ENCODE data around the gene HIPK2.

Gene HIPK2

DNA sequence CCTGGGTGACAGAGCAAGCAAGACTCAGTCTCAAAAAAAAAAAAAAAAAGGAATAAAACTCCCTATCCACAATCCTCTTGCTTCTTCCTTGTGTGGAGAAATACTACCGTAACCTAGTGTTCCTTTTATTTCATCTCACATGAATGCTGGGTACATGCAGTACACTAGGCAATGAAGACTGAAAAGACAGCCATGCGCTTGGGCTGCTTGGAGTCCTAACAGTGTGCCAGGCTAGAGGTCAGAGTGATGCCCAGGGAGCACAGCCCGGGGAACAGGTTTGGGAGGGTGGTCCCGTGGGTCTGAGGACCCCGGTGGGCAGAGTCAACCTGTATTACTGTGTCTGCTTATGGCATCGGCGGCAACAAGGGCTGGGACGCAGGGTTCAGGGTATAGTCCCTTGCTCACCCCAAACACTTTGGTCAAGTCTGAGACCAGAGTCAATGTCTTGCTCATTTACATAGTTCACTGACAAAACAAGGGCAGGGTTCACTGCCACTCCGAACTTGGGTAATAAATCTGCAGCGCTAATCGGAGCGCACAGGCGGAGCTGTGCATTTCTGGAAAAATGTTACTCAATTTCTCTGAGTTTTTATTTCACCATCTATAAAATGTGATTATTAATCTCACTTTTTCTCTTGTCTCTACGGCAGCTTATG, 136.3 kb downstream of the HIPK2 start:
- FAIRE-seq (no peak), DNase-seq (ENCODE audit: insufficient read length, low spot score) (no peak)
- TF ChIP-seq, protein P1, sequence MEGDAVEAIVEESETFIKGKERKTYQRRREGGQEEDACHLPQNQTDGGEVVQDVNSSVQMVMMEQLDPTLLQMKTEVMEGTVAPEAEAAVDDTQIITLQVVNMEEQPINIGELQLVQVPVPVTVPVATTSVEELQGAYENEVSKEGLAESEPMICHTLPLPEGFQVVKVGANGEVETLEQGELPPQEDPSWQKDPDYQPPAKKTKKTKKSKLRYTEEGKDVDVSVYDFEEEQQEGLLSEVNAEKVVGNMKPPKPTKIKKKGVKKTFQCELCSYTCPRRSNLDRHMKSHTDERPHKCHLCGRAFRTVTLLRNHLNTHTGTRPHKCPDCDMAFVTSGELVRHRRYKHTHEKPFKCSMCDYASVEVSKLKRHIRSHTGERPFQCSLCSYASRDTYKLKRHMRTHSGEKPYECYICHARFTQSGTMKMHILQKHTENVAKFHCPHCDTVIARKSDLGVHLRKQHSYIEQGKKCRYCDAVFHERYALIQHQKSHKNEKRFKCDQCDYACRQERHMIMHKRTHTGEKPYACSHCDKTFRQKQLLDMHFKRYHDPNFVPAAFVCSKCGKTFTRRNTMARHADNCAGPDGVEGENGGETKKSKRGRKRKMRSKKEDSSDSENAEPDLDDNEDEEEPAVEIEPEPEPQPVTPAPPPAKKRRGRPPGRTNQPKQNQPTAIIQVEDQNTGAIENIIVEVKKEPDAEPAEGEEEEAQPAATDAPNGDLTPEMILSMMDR (IDR thresholded peaks at IDR 0.05; ENCODE audit: insufficient read depth, missing control alignments), result no peak

DNA sequence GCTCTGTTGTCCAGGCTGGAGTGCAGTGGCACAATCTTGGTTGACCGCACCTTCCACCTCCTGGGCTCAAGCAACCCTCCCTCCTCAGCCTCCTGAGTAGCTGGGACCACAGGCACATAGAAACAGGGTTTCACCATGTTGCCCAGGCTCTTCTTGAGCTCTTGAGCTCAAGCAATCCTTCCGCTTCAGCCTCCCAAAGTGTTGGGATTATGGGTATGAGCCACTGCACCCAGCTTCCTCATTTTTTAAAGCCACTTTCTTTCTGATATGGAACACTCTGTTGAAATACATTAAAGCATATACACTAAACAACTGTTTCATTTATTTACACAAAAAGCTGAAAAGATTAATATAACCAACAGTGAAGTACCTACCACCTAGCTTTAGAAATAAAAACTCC, 137.1 kb downstream of the HIPK2 start:
- no peak for FAIRE-seq

DNA sequence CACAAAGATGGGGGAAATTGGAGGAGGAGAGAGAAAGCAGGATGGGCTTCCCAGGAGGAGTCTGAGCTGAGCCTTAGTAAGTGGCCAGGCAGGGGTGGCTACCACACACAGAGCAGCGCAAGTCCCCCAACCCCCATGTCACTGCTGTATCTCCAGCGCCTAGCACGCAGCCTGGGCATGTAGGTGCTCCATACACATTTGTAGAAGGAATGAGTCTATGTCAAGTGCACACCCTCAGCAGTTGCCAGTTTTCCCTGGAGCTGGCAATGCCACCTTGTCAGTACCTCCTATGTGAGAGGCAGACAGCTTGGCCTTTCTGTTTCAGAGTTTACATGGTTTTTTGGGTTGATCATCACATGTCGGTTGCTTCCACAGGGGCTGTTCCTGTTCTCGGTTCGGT, 138.2 kb downstream of the HIPK2 start:
- TF ChIP-seq, protein P1 (IDR thresholded peaks at IDR 0.05; ENCODE audit: insufficient read depth, missing control alignments), result no peak
- FAIRE-seq, result no peak

More for the DNA sequence above, 137.1 kb downstream of the HIPK2 start:
- no peak for DNase-seq (ENCODE audit: insufficient read length, low spot score)
- TF ChIP-seq, protein P1 (IDR thresholded peaks at IDR 0.05; ENCODE audit: insufficient read depth, missing control alignments), result no peak

DNA sequence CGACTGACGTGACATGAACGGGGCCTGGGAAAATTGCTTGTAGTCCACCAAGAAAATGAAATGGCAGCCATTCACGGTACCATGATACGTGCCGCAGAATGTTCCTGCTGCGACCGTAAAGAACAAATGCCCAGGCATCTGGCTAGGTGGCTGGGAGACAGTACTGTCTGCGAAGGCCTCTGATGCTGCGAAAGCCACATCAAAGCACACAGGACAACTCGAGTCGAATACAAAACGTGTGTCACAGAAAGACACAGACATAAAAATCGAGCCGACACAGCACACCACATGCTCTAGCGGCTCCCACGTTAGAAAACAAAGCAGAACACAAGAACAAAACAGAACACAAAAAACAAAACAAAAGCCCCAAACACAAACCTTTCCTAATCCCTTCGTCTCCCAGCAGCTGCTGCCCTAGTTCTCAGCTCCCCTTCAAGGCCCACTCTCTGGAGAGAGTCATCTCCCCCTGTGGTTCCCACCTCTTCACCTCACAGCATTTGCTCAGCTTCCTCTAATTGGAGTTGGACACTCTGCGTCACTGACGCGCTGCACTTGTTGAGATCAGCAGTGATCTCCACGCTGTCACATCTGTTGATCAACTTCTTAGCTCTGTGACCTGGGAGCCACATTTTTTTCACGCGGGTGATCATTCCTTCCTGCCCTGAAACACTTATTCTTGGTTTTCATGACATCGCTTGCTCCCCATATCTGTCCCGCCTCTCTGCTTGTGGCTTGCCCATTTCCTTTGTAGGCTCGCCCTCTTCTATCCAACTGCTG, 142.1 kb downstream of the HIPK2 start:
- DNase-seq (ENCODE audit: insufficient read length, low spot score) (no peak), FAIRE-seq (no peak)
- TF ChIP-seq, protein P1 (IDR thresholded peaks at IDR 0.05; ENCODE audit: insufficient read depth, missing control alignments), result no peak

More for the DNA sequence above, 138.2 kb downstream of the HIPK2 start:
- no peak for DNase-seq (ENCODE audit: insufficient read length, low spot score)

DNA sequence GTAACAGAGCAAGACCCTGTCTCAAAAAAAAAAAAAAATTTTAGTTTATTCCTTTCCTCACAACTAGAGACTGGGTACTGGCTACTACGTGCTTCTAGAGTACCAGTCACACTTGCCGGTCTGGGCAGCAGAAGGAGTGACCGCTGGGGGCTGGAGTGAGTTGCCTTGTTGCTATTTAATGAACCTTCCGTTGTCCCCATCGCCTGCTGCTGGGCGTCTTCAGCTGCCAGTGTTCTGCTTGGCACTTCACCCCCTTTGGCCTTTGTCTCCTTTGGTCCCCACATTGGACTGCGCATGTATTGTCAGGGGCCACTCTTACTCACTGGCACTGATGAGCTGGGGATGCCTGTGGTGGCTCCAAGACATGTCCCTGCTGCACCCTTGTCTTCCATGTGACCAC, 143.7 kb downstream of the HIPK2 start:
- FAIRE-seq (no peak), DNase-seq (ENCODE audit: insufficient read length, low spot score) (no peak)
- TF ChIP-seq, protein P1 (IDR thresholded peaks at IDR 0.05; ENCODE audit: insufficient read depth, missing control alignments), result no peak

DNA sequence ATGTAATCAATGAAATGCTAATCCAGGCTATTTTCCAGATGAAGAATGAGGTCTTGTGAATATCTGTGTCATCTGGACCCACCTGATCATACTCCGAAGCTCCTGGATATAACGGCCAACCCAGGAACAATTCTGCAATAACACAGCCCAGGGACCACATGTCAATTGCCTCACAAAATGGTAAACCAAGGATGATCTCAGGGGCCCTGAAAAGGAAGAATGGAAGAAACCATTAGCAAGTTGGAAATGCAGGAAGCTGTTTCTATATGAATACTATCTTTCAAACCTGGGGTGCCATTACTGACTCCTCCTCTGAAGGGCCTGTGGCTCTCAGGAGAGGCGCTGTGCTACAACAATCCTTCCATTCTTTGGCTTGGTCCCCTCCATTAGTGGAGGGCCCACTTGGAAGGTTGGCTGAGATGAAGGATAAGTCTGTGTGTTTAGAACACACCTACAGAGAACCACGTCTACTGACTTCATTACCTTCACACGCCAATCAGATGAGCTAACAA, 146.2 kb downstream of the HIPK2 start:
- DNase-seq (ENCODE audit: insufficient read length, low spot score) (no peak), FAIRE-seq (no peak)
- TF ChIP-seq, protein P1 (IDR thresholded peaks at IDR 0.05; ENCODE audit: insufficient read depth, missing control alignments), result no peak

All from D721Med (cell line).